ENCODE measurements around the gene TBC1D14. TPM values are rescaled to one million over a fixed set of nuclear protein-coding genes. Genes with fewer than 3 reads are reported as not detected.
A peak's percentile ranks its signal among the peaks of the same experiment; 100 is the strongest.

The TBC1D14 gene
- total and polyA plus RNA-seq, 10 donors, result 13.7 to 114 (median 68.4) TPM

DNA sequence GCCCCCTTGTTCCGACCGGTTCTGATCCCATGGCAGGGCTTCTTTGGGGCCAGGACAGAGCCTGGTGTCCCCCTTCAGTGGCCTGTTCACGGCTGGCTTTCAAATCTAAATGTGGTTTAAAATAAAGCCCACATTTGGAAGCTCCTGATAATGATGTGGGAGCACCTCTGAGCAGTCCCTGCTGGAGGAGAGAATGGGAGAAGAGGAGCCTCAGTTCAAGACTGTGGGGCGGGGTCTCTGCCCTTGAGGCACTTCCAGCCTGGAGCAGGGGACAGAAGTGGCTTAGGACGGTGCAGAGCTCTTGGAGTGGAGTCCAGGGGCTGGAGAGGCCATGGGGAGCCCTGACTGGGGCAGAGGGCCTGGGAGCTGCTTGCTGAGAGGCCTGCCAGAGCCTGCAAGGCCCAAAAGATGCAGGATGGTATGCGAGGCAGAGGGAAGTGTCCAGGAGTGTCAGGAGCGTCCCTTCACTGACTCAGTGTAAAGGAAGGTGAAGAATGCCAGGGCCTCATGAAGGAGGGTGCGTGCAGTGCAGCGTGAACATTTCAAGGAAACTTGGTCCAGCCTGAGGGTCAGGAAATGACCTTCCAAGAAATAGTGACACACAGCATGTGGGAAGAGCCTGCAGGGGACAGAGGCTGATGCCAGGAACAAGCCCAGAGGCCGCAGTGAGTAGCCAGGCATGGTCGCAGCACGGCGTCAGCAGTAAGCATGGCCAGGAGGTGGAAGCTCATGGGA is 112.5 kb downstream of the TBC1D14 start:
- Histone ChIP-seq H3K36me3 (peaks cover 0 to 100% (median 70%) of the 10 kb centered on the region in 6 donors), H3K9me3 (no peaks in the 10 kb centered on the region), H3K27ac (no peak overlapping the region), H3K27me3 (replicated peaks in 1 of 7) (no peaks in the 10 kb centered on the region), H3K4me3 (no peak overlapping the region), H3K4me1 (no peaks in the 10 kb centered on the region)
- DNase-seq, result peak; percentile 44
- WGBS, 5 donors, result 85 to 93% (median 91%) methylated on average over 13 of the region's 13 CpGs
- peak in 2 of 3 donors; percentile 3 to 28 for TF ChIP-seq POLR2AphosphoS5 (IDR thresholded peaks at IDR 0.05)
- no peak for TF ChIP-seq POLR2A (IDR thresholded peaks at IDR 0.05)
- intact Hi-C loops (cut with DNase I; ENCODE audit: low total_unique reads), result no loop called here

DNA sequence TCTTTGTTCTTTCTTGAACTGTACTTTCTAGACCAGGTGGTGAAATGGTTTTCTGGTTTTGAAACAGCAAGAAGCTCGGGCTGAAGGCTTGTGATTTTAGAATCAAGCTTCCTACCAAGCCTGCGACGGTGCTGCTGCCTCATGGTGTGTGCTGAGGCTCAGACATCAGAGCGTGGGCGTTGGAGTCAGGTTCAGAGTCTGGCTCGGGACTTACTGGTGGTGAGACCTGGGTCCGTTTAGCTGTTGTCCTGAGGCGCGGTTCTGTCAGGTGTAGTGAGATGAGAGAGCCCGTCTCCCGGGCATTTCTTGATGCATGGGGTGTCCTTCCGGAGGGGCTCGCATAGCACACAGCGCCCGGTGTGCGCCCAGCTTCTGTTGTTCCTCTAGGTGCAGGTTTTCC is 113.9 kb downstream of the TBC1D14 start:
- H3K36me3 ChIP-seq, result peaks cover 0 to 100% (median 60%) of the 10 kb centered on the region in 6 donors
- no peak for TF ChIP-seq POLR2AphosphoS5 (IDR thresholded peaks at IDR 0.05)
- no peak for TF ChIP-seq CTCF (IDR thresholded peaks at IDR 0.05 in 8 of 11, conservative IDR thresholded peaks at IDR 0.05 in 3 of 11)
- no peak for TF ChIP-seq POLR2A (IDR thresholded peaks at IDR 0.05)
- DNase-seq, result peak; percentile 45
- H3K27ac ChIP-seq, result no peak overlapping the region
- no peaks in the 10 kb centered on the region for H3K27me3 ChIP-seq (replicated peaks in 1 of 7)
- H3K9me3 ChIP-seq, result no peaks in the 10 kb centered on the region
- no peaks in the 10 kb centered on the region for H3K4me1 ChIP-seq
- WGBS, 5 donors, result 92 to 96% (median 95%) methylated on average over 11 to 16 of the region's 16 CpGs
- no peak overlapping the region for H3K4me3 ChIP-seq
- intact Hi-C loops (cut with DNase I; ENCODE audit: low total_unique reads), result no loop called here

DNA sequence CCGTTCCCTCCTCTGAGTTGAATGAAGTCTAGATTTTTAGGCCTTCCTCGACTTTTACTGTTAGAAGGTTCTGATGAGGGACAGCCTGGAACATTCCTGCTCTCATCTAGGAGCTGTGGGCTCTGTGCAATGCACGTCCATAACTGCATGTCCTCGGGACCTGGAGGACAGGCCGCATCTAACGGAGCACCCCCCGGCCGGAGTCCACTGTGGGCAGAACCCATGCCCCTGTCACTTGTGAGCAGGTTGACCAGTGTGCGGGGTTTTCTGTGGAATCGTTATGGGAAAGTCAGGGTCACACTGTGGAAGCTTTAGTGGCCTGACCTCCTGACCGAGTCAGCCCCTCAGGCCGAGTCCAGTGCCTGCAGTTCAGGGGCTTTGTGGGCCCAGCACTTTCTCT is 114.3 kb downstream of the TBC1D14 start:
- no peaks in the 10 kb centered on the region for H3K9me3 ChIP-seq
- peak; percentile 51 for DNase-seq
- intact Hi-C loops (cut with DNase I; ENCODE audit: low total_unique reads), result no loop called here
- TF ChIP-seq POLR2AphosphoS5 (IDR thresholded peaks at IDR 0.05) (no peak), POLR2A (IDR thresholded peaks at IDR 0.05) (no peak), CTCF (IDR thresholded peaks at IDR 0.05 in 8 of 11, conservative IDR thresholded peaks at IDR 0.05 in 3 of 11) (no peak)
- no peak overlapping the region for H3K4me3 ChIP-seq
- no peak overlapping the region for H3K27ac ChIP-seq
- H3K4me1 ChIP-seq, result no peaks in the 10 kb centered on the region
- H3K36me3 ChIP-seq, result peaks cover 0 to 100% (median 60%) of the 10 kb centered on the region in 6 donors
- H3K27me3 ChIP-seq (replicated peaks in 1 of 7), result no peaks in the 10 kb centered on the region
- WGBS, 5 donors, result 84 to 95% (median 92%) methylated on average over 10 to 12 of the region's 12 CpGs

DNA sequence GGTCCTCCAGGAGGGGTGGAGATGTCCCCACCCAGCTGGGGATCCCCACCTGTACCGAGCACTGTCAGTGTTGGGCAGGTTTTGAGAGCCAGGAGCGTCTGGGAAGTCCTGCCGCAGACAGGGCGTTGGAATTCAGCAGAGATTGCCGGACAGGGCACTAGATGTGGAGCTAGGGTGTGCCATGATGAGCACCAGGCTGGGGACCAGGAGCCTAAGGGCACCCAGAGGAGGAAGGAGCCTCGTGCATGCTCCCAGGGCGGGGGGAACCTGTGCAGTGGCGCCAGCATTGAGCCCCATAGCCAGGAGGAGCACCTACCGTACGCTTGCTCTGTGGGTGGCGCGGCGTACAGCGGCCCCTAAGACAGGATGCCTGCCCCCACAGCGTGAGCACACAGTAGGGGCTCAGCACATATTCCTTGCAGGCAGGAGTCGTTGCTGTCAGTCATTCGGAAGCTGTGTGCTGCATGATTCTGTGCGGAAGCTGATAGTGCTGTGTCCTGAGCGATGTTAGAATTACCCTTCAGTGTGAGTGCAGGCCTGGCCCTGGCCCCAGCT is 114.8 kb downstream of the TBC1D14 start:
- DNase-seq, result peak; percentile 64
- H3K36me3 ChIP-seq, result peaks cover 0 to 100% (median 60%) of the 10 kb centered on the region in 6 donors
- no peaks in the 10 kb centered on the region for H3K27me3 ChIP-seq (replicated peaks in 1 of 7)

More for the DNA sequence above, 114.8 kb downstream of the TBC1D14 start:
- 88 to 96% (median 93%) methylated on average over 18 to 19 of the region's 19 CpGs for WGBS, 5 donors
- H3K4me3 ChIP-seq, result no peak overlapping the region
- H3K4me1 ChIP-seq, result no peaks in the 10 kb centered on the region
- no peak for TF ChIP-seq POLR2A (IDR thresholded peaks at IDR 0.05)
- TF ChIP-seq CTCF (IDR thresholded peaks at IDR 0.05 in 8 of 11, conservative IDR thresholded peaks at IDR 0.05 in 3 of 11), result no peak
- TF ChIP-seq POLR2AphosphoS5 (IDR thresholded peaks at IDR 0.05), result peak in 2 of 3 donors; percentile 12 to 47
- H3K27ac ChIP-seq, result no peak overlapping the region
- intact Hi-C loops (cut with DNase I; ENCODE audit: low total_unique reads), result no loop called here
- H3K9me3 ChIP-seq, result no peaks in the 10 kb centered on the region

All from spleen (tissue), 11 donors.